H1 (cell line): ENCODE measurements around the gene RASGRP3. TPM values are rescaled to one million over a fixed set of nuclear protein-coding genes. Genes with fewer than 3 reads are reported as not detected.

Experiments
- CTCF ChIA-PET: fragments of 300-600 bp; sonication (Branson Sonifier 250); formaldehyde crosslinking; loops from one replicate; lab custom pipeline; 2021; ENCODE audit not compliant: partially characterized antibody; lab: Charles Lee
- POLR2A ChIA-PET: fragments of 300-600 bp; sonication (Branson Sonifier 250); formaldehyde crosslinking; loops from one replicate; lab custom pipeline; 2021; ENCODE audit warnings: inconsistent platforms; ENCODE audit not compliant: partially characterized antibody; lab: Charles Lee
- DNase-seq, 2 experiments: peaks; one replicate each; pipeline versions ENCODE4 v3.0.0 to v3.0.0-alpha.2; 2010 to 2022; ENCODE audit warnings: low spot score in 2 of 2, low read depth in 1 of 2, mixed read lengths in 1 of 2
- FAIRE-seq: peaks from 2 replicates; lab custom pipeline; 2011; peaks lifted over from hg19 to GRCh38; lab: Jason Lieb, UNC
- H2AFZ ChIP-seq: 2 replicates; pipeline ENCODE4 v1.8.1; 2012; ENCODE audit warnings: low read length, inconsistent platforms
- H2AK5ac ChIP-seq: 2 replicates; pipeline ENCODE4 v1.6.1; 2013; ENCODE audit warnings: low read depth, low read length
- H2BK120ac ChIP-seq: replicated peaks from 2 replicates; pipeline ENCODE3; 2013; ENCODE audit warnings: low read depth, low read length, inconsistent platforms
- H2BK12ac ChIP-seq: 2 replicates; pipeline ENCODE4 v1.6.1; 2013; ENCODE audit warnings: low read depth, low read length
- H2BK15ac ChIP-seq: 2 replicates; pipeline ENCODE4 v1.6.1; 2013; ENCODE audit warnings: low read length
- H2BK20ac ChIP-seq: 2 replicates; pipeline ENCODE4 v1.6.1; 2013; ENCODE audit warnings: low read length
- H2BK5ac ChIP-seq: 2 replicates; pipeline ENCODE4 v1.6.1; 2013; ENCODE audit warnings: low read depth, low read length
- H3K14ac ChIP-seq: 2 replicates; pipeline ENCODE4 v1.6.1; 2013; ENCODE audit warnings: inconsistent platforms; ENCODE audit not compliant: insufficient read length
- H3K18ac ChIP-seq: 2 replicates; pipeline ENCODE4 v1.6.1; 2013; ENCODE audit warnings: low read length; ENCODE audit errors: extremely low read depth
- H3K23ac ChIP-seq: 2 replicates; pipeline ENCODE4 v1.6.1; 2013; ENCODE audit warnings: inconsistent platforms; ENCODE audit not compliant: insufficient read length
- H3K23me2 ChIP-seq: 2 replicates; pipeline ENCODE4 v1.6.1; 2013; ENCODE audit warnings: low read depth, low read length
- H3K27ac ChIP-seq: 2 replicates; pipeline ENCODE4 v1.6.1; 2011; ENCODE audit warnings: low read depth, low read length, inconsistent platforms
- H3K27me3 ChIP-seq, 4 experiments: replicated peaks in 1 of 4; 1 replicate in 1 of 4; 2 replicates in 3 of 4; pipeline versions ENCODE4 v1.6.1 to v1.8.1; 2011 to 2013; ENCODE audit warnings: low read length in 3 of 4, mild to moderate bottlenecking in 3 of 4, inconsistent platforms in 2 of 4, mixed read lengths in 2 of 4, moderate library complexity in 1 of 4; ENCODE audit not compliant: control insufficient read depth in 3 of 4, insufficient read depth in 3 of 4; ENCODE audit errors: extremely low read depth in 1 of 4
- H3K36me3 ChIP-seq, 4 experiments: 2 replicates each; pipeline versions ENCODE4 v1.6.1 to v1.8.1; 2011 to 2013; ENCODE audit warnings: mild to moderate bottlenecking in 4 of 4, low read length in 3 of 4, moderate library complexity in 2 of 4, control low read depth in 1 of 4, inconsistent platforms in 1 of 4; ENCODE audit not compliant: insufficient read depth in 4 of 4, control insufficient read depth in 2 of 4
- H3K4ac ChIP-seq: replicated peaks from 2 replicates; pipeline ENCODE3; 2013; ENCODE audit warnings: low read length, low read depth, mixed read lengths, inconsistent platforms; ENCODE audit not compliant: insufficient read length
- H3K4me1 ChIP-seq, 4 experiments: replicated peaks in 1 of 4; 1 replicate in 1 of 4; 2 replicates in 3 of 4; pipeline versions ENCODE4 v1.6.1 to v1.8.1; 2011 to 2013; ENCODE audit warnings: low read length in 3 of 4, inconsistent platforms in 2 of 4, mixed read lengths in 1 of 4; ENCODE audit not compliant: insufficient read depth in 4 of 4, control insufficient read depth in 3 of 4
- H3K4me2 ChIP-seq, 2 experiments: 2 replicates each; pipeline versions ENCODE4 v1.6.1 to v1.8.1; 2011 to 2013; ENCODE audit warnings: low read depth in 2 of 2, low read length in 2 of 2, control low read depth in 1 of 2, inconsistent platforms in 1 of 2, mild to moderate bottlenecking in 1 of 2; ENCODE audit not compliant: insufficient read depth in 1 of 2
- H3K4me3 ChIP-seq, 4 experiments: fragments of 200-600, 300-600 bp in 1 of 4; sonication (generic), shearing (Covaris generic), sonication (Bioruptor Twin) in 1 of 4; 2 replicates each; pipeline versions ENCODE4 v1.5.1 to v1.8.1; 2011 to 2016; ENCODE audit warnings: low read length in 4 of 4, low read depth in 3 of 4, control low read depth in 2 of 4, inconsistent platforms in 2 of 4, mild to moderate bottlenecking in 2 of 4, mixed read lengths in 1 of 4, moderate library complexity in 1 of 4; ENCODE audit not compliant: insufficient read depth in 2 of 4; ENCODE audit errors: extremely low read depth in 1 of 4
- H3K56ac ChIP-seq: replicated peaks from 2 replicates; pipeline ENCODE3; 2013; ENCODE audit warnings: low read depth, mild to moderate bottlenecking, mixed read lengths, low read length, inconsistent platforms; ENCODE audit not compliant: insufficient read length
- H3K79me1 ChIP-seq: 2 replicates; pipeline ENCODE4 v1.6.1; 2013; ENCODE audit warnings: low read depth, low read length, control low read depth
- H3K79me2 ChIP-seq, 2 experiments: 2 replicates each; pipeline versions ENCODE4 v1.6.1 to v1.8.1; 2012 to 2013; ENCODE audit warnings: low read length in 2 of 2, mild to moderate bottlenecking in 2 of 2, inconsistent platforms in 1 of 2; ENCODE audit not compliant: insufficient read depth in 2 of 2, control insufficient read depth in 1 of 2
- H3K9ac ChIP-seq, 4 experiments: replicated peaks in 1 of 4; 1 replicate in 1 of 4; 2 replicates in 3 of 4; pipeline versions ENCODE4 v1.6.1 to v1.8.1; 2011 to 2013; ENCODE audit warnings: low read depth in 3 of 4, low read length in 3 of 4, control low read depth in 2 of 4, mild to moderate bottlenecking in 2 of 4, moderate library complexity in 2 of 4, inconsistent platforms in 1 of 4; ENCODE audit errors: extremely low read depth in 1 of 4
- H3K9me3 ChIP-seq, 2 experiments: 2 replicates each; pipeline versions ENCODE4 v1.6.1 to v1.8.1; 2012 to 2013; ENCODE audit warnings: mild to moderate bottlenecking in 2 of 2, moderate library complexity in 2 of 2, control low read depth in 1 of 2, inconsistent platforms in 1 of 2, low read depth in 1 of 2, low read length in 1 of 2, mixed read lengths in 1 of 2; ENCODE audit not compliant: insufficient read depth in 2 of 2
- H4K20me1 ChIP-seq, 2 experiments: replicated peaks in 1 of 2; 2 replicates each; pipeline versions ENCODE3 to v1.8.1; 2011 to 2013; ENCODE audit warnings: inconsistent platforms in 2 of 2, low read length in 2 of 2, mild to moderate bottlenecking in 1 of 2; ENCODE audit not compliant: insufficient read depth in 2 of 2, control insufficient read depth in 1 of 2
- H4K5ac ChIP-seq: 2 replicates; pipeline ENCODE4 v1.6.1; 2013; ENCODE audit warnings: low read length, low read depth, mixed read lengths, inconsistent platforms; ENCODE audit not compliant: insufficient read length
- H4K8ac ChIP-seq: 2 replicates; pipeline ENCODE4 v1.8.0; 2013; ENCODE audit warnings: mild to moderate bottlenecking, moderate library complexity, low read length, inconsistent platforms; ENCODE audit not compliant: insufficient read depth; ENCODE audit errors: extremely low read depth
- H4K91ac ChIP-seq: replicated peaks from 2 replicates; pipeline ENCODE3; 2013; ENCODE audit warnings: low read length, mixed read lengths, inconsistent platforms; ENCODE audit not compliant: insufficient read length
- JUND ChIP-seq: IDR thresholded peaks from 2 replicates; pipeline ENCODE4 v1.6.1; 2011; ENCODE audit warnings: mild to moderate bottlenecking, improper control_type of control experiment, low read length
- RAD21 ChIP-seq, 2 experiments: IDR thresholded peaks in 1 of 2; conservative IDR thresholded peaks in 1 of 2; 2 replicates each; pipeline ENCODE4 v1.6.1; 2011; ENCODE audit warnings: low read depth in 2 of 2, low read length in 2 of 2, improper control_type of control experiment in 1 of 2, inconsistent platforms in 1 of 2, mild to moderate bottlenecking in 1 of 2, moderate library complexity in 1 of 2
- WGBS, 2 experiments: shearing (Covaris generic) in 1 of 2; methylation state at CpG; one replicate each; pipeline versions ENCODE4 v1.1.6 to v1.1.7; 2013 to 2015; ENCODE audit warnings: low lambda C conversion rate in 2 of 2, mixed read lengths in 2 of 2, inconsistent platforms in 1 of 2, low coverage in 1 of 2, missing lambda C conversion rate in 1 of 2; ENCODE audit not compliant: insufficient replicate concordance in 2 of 2, insufficient coverage in 1 of 2, insufficient read length in 1 of 2; ENCODE audit errors: extremely low coverage in 1 of 2, missing lambda C conversion rate in 1 of 2; 5-methylcytosine and 5-hydroxymethylcytosine counted together
- polyA plus RNA-seq, 7 experiments: library from polyadenylated mRNA; depleted of rRNA in 3 of 7; stranded (reverse) in 5 of 7; unstranded in 2 of 7; fragments of >200 nt in 5 of 7; fragments of 200-250 nt in 2 of 7; gene quantifications; 1 replicate in 5 of 7; 2 replicates in 1 of 7; 4 replicates in 1 of 7; pipeline versions ENCODE4 v1.2.1 to v1.2.3, GENCODE V29; 2011 to 2013; ENCODE audit warnings: missing spikeins in 2 of 7, mixed read lengths in 2 of 7
- total RNA-seq: library from RNA; stranded (reverse); fragmentation: NEBNext Ultra II Directional; extraction: Animal tissue kit (Norgen Biotek cat#: 25700); gene quantifications from 2 replicates; pipeline ENCODE4 v1.2.1, GENCODE V29; 2021
- TF ChIP-seq, protein P1 (sequence below), 3 experiments: IDR thresholded peaks; 1 replicate in 2 of 3; 2 replicates in 1 of 3; pipeline versions ENCODE4 v1.5.1 to v1.6.1; 2011; ENCODE audit warnings: low read length in 3 of 3, mild to moderate bottlenecking in 3 of 3, inconsistent platforms in 2 of 3, low read depth in 1 of 3, moderate library complexity in 1 of 3; ENCODE audit not compliant: insufficient read depth in 1 of 3; ENCODE audit errors: control extremely low read depth in 1 of 3

RASGRP3 gene
- total and polyA plus RNA-seq, 2 of the 8 experiments (the other 6 are each of a cell fraction or from before 2014, with no cell fraction given), result 0.06 TPM; not detected in 1

- no peak overlapping the region for H2BK12ac ChIP-seq
- POLR2A ChIA-PET, result no interaction called here
Observed at GRCh38 chr2:33441235-33441810, 35.1 kb upstream of the RASGRP3 start.

More at GRCh38 chr2:33441235-33441810, 35.1 kb upstream of the RASGRP3 start:
- H3K4ac ChIP-seq, result no peak overlapping the region
- H4K5ac ChIP-seq, result no peak overlapping the region
- H3K79me2 ChIP-seq, result no peaks in the 10 kb centered on the region
- CTCF ChIA-PET, result interaction anchor here (0.6 to 1.7 kb wide), 33 partner anchors 9 to 705 kb away, joined by 3 to 8 read pairs (median 3); no protein-coding TSS in a partner anchor
- no peak overlapping the region for H3K4me3 ChIP-seq
- H3K79me1 ChIP-seq, result no peaks in the 10 kb centered on the region
- no peak overlapping the region for H3K4me2 ChIP-seq
- H3K36me3 ChIP-seq, result no peaks in the 10 kb centered on the region
- TF ChIP-seq, protein P1, sequence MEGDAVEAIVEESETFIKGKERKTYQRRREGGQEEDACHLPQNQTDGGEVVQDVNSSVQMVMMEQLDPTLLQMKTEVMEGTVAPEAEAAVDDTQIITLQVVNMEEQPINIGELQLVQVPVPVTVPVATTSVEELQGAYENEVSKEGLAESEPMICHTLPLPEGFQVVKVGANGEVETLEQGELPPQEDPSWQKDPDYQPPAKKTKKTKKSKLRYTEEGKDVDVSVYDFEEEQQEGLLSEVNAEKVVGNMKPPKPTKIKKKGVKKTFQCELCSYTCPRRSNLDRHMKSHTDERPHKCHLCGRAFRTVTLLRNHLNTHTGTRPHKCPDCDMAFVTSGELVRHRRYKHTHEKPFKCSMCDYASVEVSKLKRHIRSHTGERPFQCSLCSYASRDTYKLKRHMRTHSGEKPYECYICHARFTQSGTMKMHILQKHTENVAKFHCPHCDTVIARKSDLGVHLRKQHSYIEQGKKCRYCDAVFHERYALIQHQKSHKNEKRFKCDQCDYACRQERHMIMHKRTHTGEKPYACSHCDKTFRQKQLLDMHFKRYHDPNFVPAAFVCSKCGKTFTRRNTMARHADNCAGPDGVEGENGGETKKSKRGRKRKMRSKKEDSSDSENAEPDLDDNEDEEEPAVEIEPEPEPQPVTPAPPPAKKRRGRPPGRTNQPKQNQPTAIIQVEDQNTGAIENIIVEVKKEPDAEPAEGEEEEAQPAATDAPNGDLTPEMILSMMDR (IDR thresholded peaks at IDR 0.05; ENCODE audit: control extremely low read depth in 1 of 3, insufficient read depth in 1 of 3, low read depth in 1 of 3, low read length in 3 of 3), result peak; percentile 54 to 81 (median 80)
- TF ChIP-seq JUND (no peak), RAD21 (IDR thresholded peaks at IDR 0.05 in 1 of 2, conservative IDR thresholded peaks at IDR 0.05 in 1 of 2; ENCODE audit: low read depth in 2 of 2, low read length in 2 of 2) (peak; percentile 93 to 97)
- H3K9me3 ChIP-seq, result no peaks in the 10 kb centered on the region
- no peak overlapping the region for H2BK15ac ChIP-seq
- H3K23me2 ChIP-seq, result no peaks in the 10 kb centered on the region
- no peak overlapping the region for H3K56ac ChIP-seq
- no peak overlapping the region for H4K8ac ChIP-seq
- H2BK20ac ChIP-seq, result no peak overlapping the region
- no peaks in the 10 kb centered on the region for H3K4me1 ChIP-seq
- no peak overlapping the region for H2BK5ac ChIP-seq
- no peak overlapping the region for H3K27ac ChIP-seq
- H3K27me3 ChIP-seq, result no peaks in the 10 kb centered on the region
- no peak overlapping the region for H3K14ac ChIP-seq
- no peak overlapping the region for H2AK5ac ChIP-seq
- no peak overlapping the region for H3K18ac ChIP-seq
- H3K9ac ChIP-seq, result no peak overlapping the region
- no peaks in the 10 kb centered on the region for H4K20me1 ChIP-seq
- no peak overlapping the region for H3K23ac ChIP-seq
- 53% methylated on average over 3 of the region's 3 CpGs; no CpG with 5 or more reads in 1 of the 2 experiments for WGBS, 2 experiments
- no peak overlapping the region for H4K91ac ChIP-seq
- H2BK120ac ChIP-seq, result no peak overlapping the region
- H2AFZ ChIP-seq, result no peak overlapping the region
- FAIRE-seq (peak; percentile 77), DNase-seq (peak in 1 of 2 experiments; percentile 9)
